GM12878 (cell line): ENCODE data around the gene SLC25A40. TPM values are rescaled to one million over a fixed set of nuclear protein-coding genes. Genes with fewer than 3 reads are reported as not detected.

ENCODE experiments used
- ATAC-seq: fragments of 200-7000 bp; cut with Tn5 transposase; 3 replicates; pipeline ENCODE4 v1.9.1; 2020; ENCODE audit warnings: mild to moderate bottlenecking, moderate library complexity
- BruUV-seq: library from RNA; stranded (reverse); fragments of 400-500 nt; replicated peaks from 2 replicates; lab custom pipeline; 2021; lab: Mats Ljungman, UMichigan
- CTCF ChIA-PET: fragments of 300-600 bp; sonication (Branson Sonifier 250); formaldehyde crosslinking; extraction: SDS; loops from one replicate; lab custom pipeline; 2021; ENCODE audit warnings: inconsistent platforms; lab: Yijun Ruan, JAX
- POLR2A ChIA-PET: fragments of 350-600 bp; formaldehyde crosslinking; extraction: SDS; loops from one replicate; lab custom pipeline; 2021; ENCODE audit warnings: inconsistent platforms; lab: Charles Lee
- RAD21 ChIA-PET: fragments of 300-600 bp; sonication (Branson Sonifier 250); formaldehyde crosslinking; loops from one replicate; lab custom pipeline; 2023; ENCODE audit warnings: antibody characterized with exemption; ENCODE audit not compliant: unreplicated experiment; lab: Charles Lee
- SMC1A ChIA-PET: fragments of 300-600 bp; sonication (Branson Sonifier 250); formaldehyde crosslinking; loops from one replicate; lab custom pipeline; 2023; ENCODE audit not compliant: unreplicated experiment, uncharacterized antibody; lab: Charles Lee
- DNase-seq: peaks from one replicate; pipeline ENCODE4 v3.0.0-alpha.2; 2011; ENCODE audit warnings: low read depth, low spot score
- FAIRE-seq: peaks from 3 replicates; lab custom pipeline; 2011; peaks lifted over from hg19 to GRCh38; lab: Jason Lieb, UNC
- H2AFZ ChIP-seq: 2 replicates; pipeline ENCODE4 v1.6.0; 2011; ENCODE audit warnings: low read depth, low read length, control low read depth; ENCODE audit not compliant: control insufficient read depth
- H3K27ac ChIP-seq: 2 replicates; pipeline ENCODE4 v1.5.1; 2011; ENCODE audit warnings: control low read depth; ENCODE audit not compliant: control insufficient read depth, insufficient read depth
- H3K27me3 ChIP-seq, 2 experiments: replicated peaks in 1 of 2; 2 replicates each; pipeline versions ENCODE4 v1.6.0 to v1.6.1; 2011; ENCODE audit warnings: low read length in 1 of 2; ENCODE audit not compliant: control insufficient read depth in 2 of 2, insufficient read depth in 2 of 2
- H3K36me3 ChIP-seq, 2 experiments: 2 replicates each; pipeline ENCODE4 v1.5.1; 2011; ENCODE audit warnings: low read length in 1 of 2; ENCODE audit not compliant: control insufficient read depth in 2 of 2, insufficient read depth in 2 of 2
- H3K4me1 ChIP-seq: 2 replicates; pipeline ENCODE4 v1.6.1; 2011; ENCODE audit warnings: mild to moderate bottlenecking, low read length, moderate library complexity, mixed read lengths; ENCODE audit not compliant: control insufficient read depth, insufficient read depth
- H3K4me2 ChIP-seq: 2 replicates; pipeline ENCODE4 v1.6.0; 2011; ENCODE audit warnings: control low read depth; ENCODE audit not compliant: control insufficient read depth, insufficient read depth
- H3K4me3 ChIP-seq: fragments of 200-600 bp; sonication (generic); 2 replicates; pipeline ENCODE4 v1.5.1; 2016
- H3K79me2 ChIP-seq: 2 replicates; pipeline ENCODE4 v1.6.0; 2011; ENCODE audit warnings: low read length; ENCODE audit not compliant: control insufficient read depth, insufficient read depth
- H3K9ac ChIP-seq: 2 replicates; pipeline ENCODE4 v1.8.0; 2011; ENCODE audit warnings: low read length, control low read depth, mixed read lengths; ENCODE audit not compliant: control insufficient read depth, insufficient read depth
- H3K9me3 ChIP-seq: replicated peaks from 3 replicates; pipeline ENCODE4 v1.5.1; 2011; ENCODE audit warnings: mild to moderate bottlenecking, low read length; ENCODE audit not compliant: control insufficient read depth, insufficient read depth
- H4K20me1 ChIP-seq: 2 replicates; pipeline ENCODE4 v1.6.0; 2011; ENCODE audit not compliant: control insufficient read depth, insufficient read depth
- BRCA1 ChIP-seq: IDR thresholded peaks from 2 replicates; pipeline ENCODE4 v1.6.1; 2011; ENCODE audit warnings: low read depth, low read length, improper control_type of control experiment
- CBX5 ChIP-seq: sonication (generic); IDR thresholded peaks from 2 replicates; pipeline ENCODE4 v1.6.1; 2016; ENCODE audit warnings: low read depth, moderate library complexity, mild to moderate bottlenecking, inconsistent platforms
- KAT2A ChIP-seq: conservative IDR thresholded peaks from 2 replicates; pipeline ENCODE4 v1.6.1; 2011; ENCODE audit warnings: low read depth, low read length; ENCODE audit not compliant: control insufficient read depth
- MEF2A ChIP-seq: IDR thresholded peaks from 2 replicates; pipeline ENCODE4 v1.6.1; 2011; ENCODE audit warnings: low read depth, mild to moderate bottlenecking, low read length, moderate library complexity; ENCODE audit not compliant: insufficient read depth
- MEF2B ChIP-seq: fragments of 450-650 bp; IDR thresholded peaks from 2 replicates; pipeline ENCODE4 v1.6.1; 2018; ENCODE audit warnings: mild to moderate bottlenecking, moderate library complexity; ENCODE audit not compliant: partially characterized antibody, poor library complexity, severe bottlenecking
- MTA2 ChIP-seq: fragments of 450-650 bp; IDR thresholded peaks from 2 replicates; pipeline ENCODE4 v1.6.1; 2016; ENCODE audit warnings: low read depth, mild to moderate bottlenecking, moderate library complexity
- MYB ChIP-seq: fragments of 150-350 bp; IDR thresholded peaks from 2 replicates; pipeline ENCODE4 v1.6.1; 2014; ENCODE audit warnings: mild to moderate bottlenecking, low read depth, low read length, borderline replicate concordance
- PKNOX1 ChIP-seq: fragments of 450-650 bp; IDR thresholded peaks from 2 replicates; pipeline ENCODE4 v1.6.1; 2016; ENCODE audit warnings: mild to moderate bottlenecking
- PRDM15 ChIP-seq: fragments of 450-650 bp; formaldehyde crosslinking; IDR thresholded peaks from 2 replicates; pipeline ENCODE4 v1.4.0; 2020; ENCODE audit warnings: mild to moderate bottlenecking, moderate library complexity
- SIN3A ChIP-seq: IDR thresholded peaks from 2 replicates; pipeline ENCODE4 v1.6.1; 2012; ENCODE audit warnings: low read depth, low read length, improper control_type of control experiment
- TCF12 ChIP-seq: IDR thresholded peaks from 2 replicates; pipeline ENCODE4 v1.6.1; 2011; ENCODE audit warnings: low read depth, mild to moderate bottlenecking, low read length
- YY1 ChIP-seq: IDR thresholded peaks from 2 replicates; pipeline ENCODE4 v1.6.1; 2011; ENCODE audit warnings: low read depth, mild to moderate bottlenecking, low read length
- ZNF217 ChIP-seq: fragments of 450-650 bp; IDR thresholded peaks from 2 replicates; pipeline ENCODE4 v1.6.1; 2017; ENCODE audit warnings: antibody characterized with exemption, mild to moderate bottlenecking
- ZZZ3 ChIP-seq: IDR thresholded peaks from 2 replicates; pipeline ENCODE4 v1.6.1; 2011; ENCODE audit warnings: low read depth; ENCODE audit not compliant: control insufficient read depth, insufficient read length
- WGBS: methylation state at CpG from one replicate; pipeline ENCODE4 v1.1.6; 2016; ENCODE audit warnings: low lambda C conversion rate; ENCODE audit not compliant: insufficient replicate concordance, insufficient coverage; ENCODE audit errors: missing lambda C conversion rate; 5-methylcytosine and 5-hydroxymethylcytosine counted together
- in situ Hi-C: fragments of 300-500 bp; cut with MboI; formaldehyde crosslinking; loops from 9 replicates; pipeline ENCODE4 v1.14.3; 2018; ENCODE audit warnings: mixed read lengths
- intact Hi-C: fragments of 100-400 bp; cut with micrococcal nuclease; formaldehyde crosslinking; loops from one replicate; pipeline ENCODE4 v1.14.2; 2022; ENCODE audit not compliant: unreplicated experiment
- polyA plus RNA-seq, 11 experiments: library from polyadenylated mRNA; depleted of rRNA in 4 of 11; unstranded in 6 of 11; stranded (reverse) in 5 of 11; fragments of >200 nt; fragmentation: Nextera tagmentation in 4 of 11; fragmentation: Illumina TruSeq in 1 of 11; extraction: Ambion mirVana in 4 of 11; extraction: Trizol in 1 of 11; gene quantifications; 1 replicate in 1 of 11; 2 replicates in 10 of 11; pipeline versions ENCODE4 v1.2.1 to v1.2.3, GENCODE V29; 2011 to 2016; ENCODE audit warnings: inconsistent platforms in 2 of 11, missing spikeins in 2 of 11, low read depth in 1 of 11
- total RNA-seq, 4 experiments: library from RNA; depleted of rRNA in 3 of 4; stranded (reverse); fragments of >200 nt in 3 of 4; fragmentation: Illumina TruSeq in 1 of 4; extraction: Trizol in 1 of 4; gene quantifications; 2 replicates each; pipeline versions ENCODE4 v1.2.1 to v1.2.3, GENCODE V29; 2013 to 2021

Gene SLC25A40
- total and polyA plus RNA-seq, 10 of the 15 experiments (the other 5 are each of a cell fraction or from before 2014, with no cell fraction given), result 15.8 to 60.3 (median 22.2) TPM

GRCh38 chr7:87833130-87833529 lies 43.0 kb downstream of the SLC25A40 start:
- no peaks in the 10 kb centered on the region for H3K27me3 ChIP-seq
- WGBS, result 100% methylated on average over 1 of the region's 1 CpG
- no peak overlapping the region for H3K4me2 ChIP-seq
- H3K9me3 ChIP-seq, result no peaks in the 10 kb centered on the region
- ChIA-PET CTCF (no interaction called here), POLR2A (no interaction called here), RAD21 (no interaction called here), SMC1A (no interaction called here)
- FAIRE-seq (no peak), ATAC-seq (no peak), DNase-seq (no peak)
- H3K27ac ChIP-seq, result no peak overlapping the region
- no peak overlapping the region for H3K4me3 ChIP-seq
- intact Hi-C loops, result no loop called here
- H4K20me1 ChIP-seq, result no peaks in the 10 kb centered on the region
- no TSS peak for BruUV-seq
- H3K36me3 ChIP-seq, result no peaks in the 10 kb centered on the region; a peak in 1 of 4 replicates
- no peaks in the 10 kb centered on the region for H3K4me1 ChIP-seq
- TF ChIP-seq MYB (no peak), MTA2 (no peak), ZNF217 (no peak), PKNOX1 (no peak), BRCA1 (no peak), SIN3A (no peak)
- H2AFZ ChIP-seq, result no peak overlapping the region
- no peaks in the 10 kb centered on the region for H3K79me2 ChIP-seq
- H3K9ac ChIP-seq, result no peak overlapping the region
- in situ Hi-C loops, result no loop called here

- RAD21 ChIA-PET, result no interaction called here
- no peak for DNase-seq
These were observed 45.1 kb downstream of the SLC25A40 start for GRCh38 chr7:87831097-87831496.

More at GRCh38 chr7:87831097-87831496, 45.1 kb downstream of the SLC25A40 start:
- no peak overlapping the region for H3K4me3 ChIP-seq
- CTCF ChIA-PET, result interaction anchor here (1.1 to 1.9 kb wide), 2 partner anchors 32 to 231 kb away, joined by 3 to 4 read pairs; partner anchors contain the start of gene ABCB1
- H4K20me1 ChIP-seq, result no peaks in the 10 kb centered on the region
- no peaks in the 10 kb centered on the region; the same call in 2 of the 3 replicates for H3K9me3 ChIP-seq
- no peaks in the 10 kb centered on the region for H3K4me1 ChIP-seq
- in situ Hi-C loops, result no loop called here
- no peaks in the 10 kb centered on the region for H3K36me3 ChIP-seq
- no peaks in the 10 kb centered on the region for H3K27me3 ChIP-seq
- no peak overlapping the region for H3K4me2 ChIP-seq
- SMC1A ChIA-PET, result interaction anchor here (0.7 to 2.9 kb wide), 6 partner anchors 11 to 281 kb away, joined by 3 to 8 read pairs (median 4); partner anchors contain the start of gene ADAM22
- intact Hi-C loops, result no loop called here
- no peaks in the 10 kb centered on the region for H3K79me2 ChIP-seq
- POLR2A ChIA-PET, result interaction anchor here (0.6 kb wide), 1 partner anchor 22 kb away, joined by 3 read pairs; no protein-coding TSS in a partner anchor
- WGBS, result 100% methylated on average over 1 of the region's 1 CpG
- BruUV-seq, result no TSS peak
- ATAC-seq, result no peak
- FAIRE-seq, result no peak
- no peak overlapping the region for H3K9ac ChIP-seq
- no peak overlapping the region for H3K27ac ChIP-seq
- TF ChIP-seq TCF12 (no peak), ZZZ3 (no peak), BRCA1 (no peak), PRDM15 (no peak), CBX5 (no peak), MEF2A (no peak), MEF2B (no peak), YY1 (no peak), KAT2A (no peak)
- TF ChIP-seq, all 136 proteins: peak for 0
- no peak overlapping the region for H2AFZ ChIP-seq
